SK-N-SH (cell line): ENCODE measurements around the gene TNNC1.

Source experiments
- CTCF ChIP-seq: fragments of 200-600 bp; sonication (generic); IDR thresholded peaks from 2 replicates; pipeline ENCODE4 v1.6.1; 2017; ENCODE audit warnings: antibody characterized with exemption, mild to moderate bottlenecking, moderate library complexity
- ELF1 ChIP-seq: IDR thresholded peaks from 2 replicates; pipeline ENCODE4 v1.4.0; 2012
- FOXJ3 ChIP-seq: sonication (generic); formaldehyde crosslinking; IDR thresholded peaks from 2 replicates; pipeline ENCODE4 v1.5.1; 2020; ENCODE audit warnings: mild to moderate bottlenecking, missing genetic modification reagents
- GATA2 ChIP-seq: sonication (generic); formaldehyde crosslinking; IDR thresholded peaks from 2 replicates; pipeline ENCODE4 v1.5.0; 2020; ENCODE audit warnings: mild to moderate bottlenecking, missing genetic modification reagents
- NFIC ChIP-seq: IDR thresholded peaks from 2 replicates; pipeline ENCODE4 v1.4.0; 2012; ENCODE audit warnings: borderline replicate concordance
- POLR2AphosphoS5 ChIP-seq: IDR thresholded peaks from 2 replicates; pipeline ENCODE4 v1.6.1; 2012; ENCODE audit warnings: low read depth, low read length
- RFX5 ChIP-seq: IDR thresholded peaks from 2 replicates; pipeline ENCODE4 v1.6.1; 2012; ENCODE audit warnings: mild to moderate bottlenecking, improper control_type of control experiment, low read length
- SMC3 ChIP-seq: IDR thresholded peaks from 2 replicates; pipeline ENCODE4 v1.6.1; 2012; ENCODE audit warnings: low read depth, low read length, improper control_type of control experiment
- TCF12 ChIP-seq: IDR thresholded peaks from 2 replicates; pipeline ENCODE4 v1.4.0; 2012
- TEAD4 ChIP-seq: IDR thresholded peaks from 2 replicates; pipeline ENCODE4 v1.4.0; 2012; ENCODE audit warnings: mild to moderate bottlenecking, borderline replicate concordance; ENCODE audit not compliant: insufficient read depth
- USF1 ChIP-seq: IDR thresholded peaks from 2 replicates; pipeline ENCODE4 v1.4.0; 2012; ENCODE audit warnings: low read depth, borderline replicate concordance
- USF2 ChIP-seq: fragments of 150-350 bp; IDR thresholded peaks from 2 replicates; pipeline ENCODE4 v1.6.1; 2017; ENCODE audit warnings: antibody characterized with exemption, low read length, low read depth, borderline replicate concordance

GRCh38 chr3:52483081-52483480 lies 29.2 kb upstream of the TNNC1 start:
- no peak for TF ChIP-seq CTCF
- TF ChIP-seq SMC3, result no peak
- no peak for TF ChIP-seq POLR2AphosphoS5
- TF ChIP-seq NFIC, result no peak
- no peak for TF ChIP-seq USF2
- TF ChIP-seq USF1, result no peak
- no peak for TF ChIP-seq TCF12
- no peak for TF ChIP-seq GATA2 (CRISPR knock-in tag)
- TF ChIP-seq FOXJ3 (CRISPR knock-in tag), result no peak
- no peak for TF ChIP-seq TEAD4
- TF ChIP-seq RFX5, result no peak
- no peak for TF ChIP-seq ELF1
